Memory B cell (primary cell): Measurements from ENCODE around the gene GIMAP8.

ENCODE experiments used
- ATAC-seq: fragments of 150-1000 bp; cut with Tn5 transposase; 2 replicates; pipeline ENCODE4 v1.10.0; 2021; ENCODE audit warnings: low read depth, mild to moderate bottlenecking, moderate library complexity
- DNase-seq, 2 donors: peaks; one replicate each; pipeline ENCODE4 v3.0.0; 2022; ENCODE audit warnings: low spot score in 2 of 2
- H3K27ac Mint-ChIP-seq: one replicate; pipeline ENCODE4 v1.8.0; 2022; ENCODE audit warnings: mild to moderate bottlenecking, moderate library complexity, mixed read lengths
- H3K27me3 Mint-ChIP-seq: one replicate; pipeline ENCODE4 v1.8.0; 2022; ENCODE audit warnings: mixed read lengths
- H3K36me3 Mint-ChIP-seq: one replicate; pipeline ENCODE4 v1.8.0; 2022; ENCODE audit warnings: mild to moderate bottlenecking, mixed read lengths
- H3K4me1 Mint-ChIP-seq: one replicate; pipeline ENCODE4 v1.8.0; 2022; ENCODE audit warnings: mixed read lengths
- H3K4me3 Mint-ChIP-seq: one replicate; pipeline ENCODE4 v1.8.0; 2022; ENCODE audit warnings: mild to moderate bottlenecking, moderate library complexity, mixed read lengths
- H3K9me3 Mint-ChIP-seq: one replicate; pipeline ENCODE4 v1.8.0; 2022; ENCODE audit warnings: mixed read lengths

GIMAP8 gene

GRCh38 chr7:150407588-150408392 is 42.6 kb upstream of the GIMAP8 start:
- no peaks in the 10 kb centered on the region for H3K9me3 Mint-ChIP-seq
- peak overlapping the region; percentile 54 for H3K4me3 Mint-ChIP-seq
- ATAC-seq (peak; percentile 4), DNase-seq (peak; percentile 36 to 52)
- peaks cover 41% of the 10 kb centered on the region for H3K4me1 Mint-ChIP-seq
- no peaks in the 10 kb centered on the region for H3K27me3 Mint-ChIP-seq
- peak overlapping the region; percentile 99 for H3K27ac Mint-ChIP-seq
- peaks cover 21% of the 10 kb centered on the region for H3K36me3 Mint-ChIP-seq

- H3K9me3 Mint-ChIP-seq, result no peaks in the 10 kb centered on the region
- H3K36me3 Mint-ChIP-seq, result peaks cover 21% of the 10 kb centered on the region
- H3K4me3 Mint-ChIP-seq, result peak overlapping the region; percentile 54
- peak overlapping the region; percentile 99 for H3K27ac Mint-ChIP-seq
- DNase-seq, result peak; percentile 75 to 83
- H3K4me1 Mint-ChIP-seq, result peaks cover 39% of the 10 kb centered on the region
- H3K27me3 Mint-ChIP-seq, result no peaks in the 10 kb centered on the region
- ATAC-seq, result peak; percentile 69
Observed at GRCh38 chr7:150408393-150409299, 41.8 kb upstream of the GIMAP8 start.

GRCh38 chr7:150409300-150410030 is 41.0 kb upstream of the GIMAP8 start:
- H3K9me3 Mint-ChIP-seq, result no peaks in the 10 kb centered on the region
- H3K27ac Mint-ChIP-seq, result peak overlapping the region; percentile 99
- peaks cover 21% of the 10 kb centered on the region for H3K36me3 Mint-ChIP-seq
- H3K4me1 Mint-ChIP-seq, result peaks cover 33% of the 10 kb centered on the region
- ATAC-seq, result no peak
- H3K4me3 Mint-ChIP-seq, result no peak overlapping the region
- no peak for DNase-seq
- no peaks in the 10 kb centered on the region for H3K27me3 Mint-ChIP-seq

GRCh38 chr7:150410131-150410530 is 40.3 kb upstream of the GIMAP8 start:
- no peaks in the 10 kb centered on the region for H3K27me3 Mint-ChIP-seq
- ATAC-seq, result no peak
- H3K9me3 Mint-ChIP-seq, result no peaks in the 10 kb centered on the region
- peak overlapping the region; percentile 99 for H3K27ac Mint-ChIP-seq
- peaks cover 21% of the 10 kb centered on the region for H3K36me3 Mint-ChIP-seq
- DNase-seq, result no peak
- H3K4me1 Mint-ChIP-seq, result peaks cover 30% of the 10 kb centered on the region
- no peak overlapping the region for H3K4me3 Mint-ChIP-seq

GRCh38 chr7:150410680-150411346 is 39.6 kb upstream of the GIMAP8 start:
- Mint-ChIP-seq H3K27me3 (no peaks in the 10 kb centered on the region), H3K36me3 (peaks cover 21% of the 10 kb centered on the region), H3K9me3 (no peaks in the 10 kb centered on the region), H3K27ac (peak overlapping the region; percentile 99), H3K4me1 (peaks cover 27% of the 10 kb centered on the region), H3K4me3 (no peak overlapping the region)
- no peak for ATAC-seq
- no peak for DNase-seq

- DNase-seq, result no peak
- Mint-ChIP-seq H3K4me3 (no peak overlapping the region), H3K9me3 (no peaks in the 10 kb centered on the region), H3K36me3 (peaks cover 21% of the 10 kb centered on the region), H3K27ac (peak overlapping the region; percentile 99), H3K27me3 (no peaks in the 10 kb centered on the region), H3K4me1 (peaks cover 20% of the 10 kb centered on the region)
- no peak for ATAC-seq
Observed at GRCh38 chr7:150411606-150412005, 38.8 kb upstream of the GIMAP8 start.

- no peaks in the 10 kb centered on the region for H3K9me3 Mint-ChIP-seq
- peaks cover 19% of the 10 kb centered on the region for H3K36me3 Mint-ChIP-seq
- H3K27me3 Mint-ChIP-seq, result no peaks in the 10 kb centered on the region
- DNase-seq (no peak), ATAC-seq (no peak)
- H3K4me3 Mint-ChIP-seq, result no peak overlapping the region
- peak overlapping the region; percentile 99 for H3K27ac Mint-ChIP-seq
- peaks cover 18% of the 10 kb centered on the region for H3K4me1 Mint-ChIP-seq
Observed at GRCh38 chr7:150412016-150412415, 38.4 kb upstream of the GIMAP8 start.

GRCh38 chr7:150412518-150413488 is 37.6 kb upstream of the GIMAP8 start:
- no peak for ATAC-seq

GRCh38 chr7:150413640-150414081 is 36.8 kb upstream of the GIMAP8 start:
- ATAC-seq (no peak), DNase-seq (no peak)
- Mint-ChIP-seq H3K27me3 (no peaks in the 10 kb centered on the region), H3K36me3 (peaks cover 14% of the 10 kb centered on the region), H3K4me1 (peaks cover 13% of the 10 kb centered on the region), H3K4me3 (no peak overlapping the region), H3K27ac (peak overlapping the region; percentile 48), H3K9me3 (no peaks in the 10 kb centered on the region)

More at GRCh38 chr7:150412518-150413488, 37.6 kb upstream of the GIMAP8 start:
- DNase-seq, result no peak
- H3K9me3 Mint-ChIP-seq, result no peaks in the 10 kb centered on the region
- peak overlapping the region; percentile 48 for H3K27ac Mint-ChIP-seq
- no peaks in the 10 kb centered on the region for H3K27me3 Mint-ChIP-seq
- peaks cover 15% of the 10 kb centered on the region for H3K4me1 Mint-ChIP-seq
- no peak overlapping the region for H3K4me3 Mint-ChIP-seq
- peaks cover 17% of the 10 kb centered on the region for H3K36me3 Mint-ChIP-seq

- Mint-ChIP-seq H3K4me1 (peaks cover 4% of the 10 kb centered on the region), H3K27ac (peak overlapping the region; percentile 5), H3K27me3 (no peaks in the 10 kb centered on the region), H3K9me3 (no peaks in the 10 kb centered on the region), H3K4me3 (no peak overlapping the region), H3K36me3 (peaks cover 7% of the 10 kb centered on the region)
- ATAC-seq (no peak), DNase-seq (no peak)
Observed at GRCh38 chr7:150415161-150416153, 35.0 kb upstream of the GIMAP8 start.

- Mint-ChIP-seq H3K9me3 (no peaks in the 10 kb centered on the region), H3K27ac (no peak overlapping the region), H3K4me3 (no peak overlapping the region), H3K36me3 (no peaks in the 10 kb centered on the region), H3K27me3 (peaks cover 2% of the 10 kb centered on the region), H3K4me1 (peaks cover 5% of the 10 kb centered on the region)
- ATAC-seq, result no peak
- no peak for DNase-seq
Observed at GRCh38 chr7:150417239-150417638, 33.2 kb upstream of the GIMAP8 start.
